Neural crest cell (in vitro differentiated cells): Measurements from ENCODE around the gene SEMA3C. TPM values are rescaled to one million over a fixed set of nuclear protein-coding genes. Genes with fewer than 3 reads are reported as not detected.
A peak's percentile ranks its signal among the peaks of the same experiment; 100 is the strongest.

Experiments
- DNase-seq: peaks from one replicate; pipeline ENCODE4 v3.0.0; 2021; ENCODE audit warnings: low read depth, mixed read lengths, low spot score
- H3K27ac Mint-ChIP-seq: one replicate; pipeline ENCODE4 v1.8.0; 2021; ENCODE audit warnings: mild to moderate bottlenecking, mixed read lengths; ENCODE audit not compliant: unreplicated experiment
- H3K27me3 Mint-ChIP-seq: 2 replicates; pipeline ENCODE4 v1.8.0; 2021; ENCODE audit warnings: low read depth, mild to moderate bottlenecking, mixed read lengths
- H3K36me3 Mint-ChIP-seq: 2 replicates; pipeline ENCODE4 v1.8.0; 2021; ENCODE audit warnings: low read depth, mild to moderate bottlenecking, mixed read lengths
- H3K4me1 Mint-ChIP-seq: 2 replicates; pipeline ENCODE4 v1.8.0; 2021; ENCODE audit warnings: mixed read lengths
- H3K4me3 Mint-ChIP-seq: one replicate; pipeline ENCODE4 v1.8.0; 2021; ENCODE audit warnings: mild to moderate bottlenecking, mixed read lengths
- H3K9me3 Mint-ChIP-seq: 2 replicates; pipeline ENCODE4 v1.8.0; 2021; ENCODE audit warnings: mixed read lengths
- long read RNA-seq: library from polyadenylated mRNA; unstranded; transcript quantifications from one replicate; pipeline ENCODE4 v2.0.0, GENCODE V29; 2020
- total RNA-seq: library from RNA; stranded (reverse); gene quantifications from 2 replicates; pipeline ENCODE4 v1.2.1, GENCODE V29; 2021
- TF ChIP-seq, protein P1 (sequence below): fragments of 200-600 bp; sonication (generic); conservative IDR thresholded peaks from 2 replicates; pipeline ENCODE4 v1.5.0; 2021; ENCODE audit warnings: antibody characterized with exemption, mild to moderate bottlenecking

The SEMA3C gene
- 36.6 and 36.9 TPM in 2 replicates for total RNA-seq
- long read RNA-seq, full-length matches to known transcripts: 12 of 35 reads
- long read RNA-seq, partial matches to known transcripts: 14 of 35 reads
- long read RNA-seq, other reads (novel, unspliced or antisense): 9 of 35 reads

DNA sequence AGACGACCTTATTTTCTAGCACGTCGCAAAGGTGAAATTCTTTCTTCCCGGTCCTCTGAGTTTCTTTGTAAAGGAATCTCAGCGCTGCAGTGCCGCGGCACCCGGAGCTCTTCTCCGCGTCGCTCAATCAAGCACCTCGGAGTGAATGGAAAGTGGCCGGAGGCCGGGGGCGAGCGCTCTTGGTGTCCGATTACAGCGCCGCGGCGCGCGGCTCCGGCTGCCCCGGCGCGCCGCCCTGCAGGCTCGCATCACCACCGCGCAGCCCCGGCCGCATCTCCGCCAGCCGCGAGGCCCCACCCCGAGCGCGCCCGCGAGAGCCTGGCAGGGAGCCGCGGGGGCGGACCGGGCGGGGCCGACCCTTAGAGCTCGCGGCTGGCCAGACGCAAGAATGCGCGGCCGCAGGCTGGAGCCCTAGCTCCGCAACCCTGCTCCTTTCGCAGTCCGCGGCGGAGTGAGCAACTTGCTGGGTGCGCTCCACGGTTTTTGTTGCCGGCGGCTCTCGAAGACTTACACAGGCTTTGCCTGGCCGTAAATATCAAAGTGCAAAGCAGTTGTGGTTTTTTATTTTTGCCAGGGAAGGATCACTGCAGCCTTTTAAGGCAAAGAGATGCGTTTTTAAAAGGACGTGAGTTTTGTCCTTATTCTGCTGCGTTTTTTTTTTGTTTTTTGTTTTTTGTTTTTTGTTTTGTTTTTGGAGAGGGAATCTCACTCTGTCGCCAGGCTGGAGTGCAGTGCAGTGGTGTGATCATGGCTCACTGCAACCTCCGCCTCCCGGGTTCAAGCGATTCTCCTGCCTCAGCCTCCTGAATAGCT, at the start of gene SEMA3C:
SEMA3C (minus strand) TSS at position 143 of the 813 bp plus-strand sequence. CDS start 2,270 bp downstream, outside the sequence.
- H3K27me3 Mint-ChIP-seq: no peaks in the 10 kb centered on the region
- H3K4me3 Mint-ChIP-seq: peak within 1 kb of the TSS; percentile 88
- TF ChIP-seq, protein P1, sequence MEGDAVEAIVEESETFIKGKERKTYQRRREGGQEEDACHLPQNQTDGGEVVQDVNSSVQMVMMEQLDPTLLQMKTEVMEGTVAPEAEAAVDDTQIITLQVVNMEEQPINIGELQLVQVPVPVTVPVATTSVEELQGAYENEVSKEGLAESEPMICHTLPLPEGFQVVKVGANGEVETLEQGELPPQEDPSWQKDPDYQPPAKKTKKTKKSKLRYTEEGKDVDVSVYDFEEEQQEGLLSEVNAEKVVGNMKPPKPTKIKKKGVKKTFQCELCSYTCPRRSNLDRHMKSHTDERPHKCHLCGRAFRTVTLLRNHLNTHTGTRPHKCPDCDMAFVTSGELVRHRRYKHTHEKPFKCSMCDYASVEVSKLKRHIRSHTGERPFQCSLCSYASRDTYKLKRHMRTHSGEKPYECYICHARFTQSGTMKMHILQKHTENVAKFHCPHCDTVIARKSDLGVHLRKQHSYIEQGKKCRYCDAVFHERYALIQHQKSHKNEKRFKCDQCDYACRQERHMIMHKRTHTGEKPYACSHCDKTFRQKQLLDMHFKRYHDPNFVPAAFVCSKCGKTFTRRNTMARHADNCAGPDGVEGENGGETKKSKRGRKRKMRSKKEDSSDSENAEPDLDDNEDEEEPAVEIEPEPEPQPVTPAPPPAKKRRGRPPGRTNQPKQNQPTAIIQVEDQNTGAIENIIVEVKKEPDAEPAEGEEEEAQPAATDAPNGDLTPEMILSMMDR: no peak
- peak; percentile 83 for DNase-seq
- H3K36me3 Mint-ChIP-seq: peaks cover 5% of the 10 kb centered on the region
- H3K27ac Mint-ChIP-seq: peak within 1 kb of the TSS; percentile 81
- peaks cover 35% of the 10 kb centered on the region for H3K4me1 Mint-ChIP-seq
- H3K9me3 Mint-ChIP-seq: no peaks in the 10 kb centered on the region

GRCh38 chr7:80968606-80969005, 49.8 kb upstream of the SEMA3C start:
- Mint-ChIP-seq H3K4me3 (no peak overlapping the region), H3K9me3 (peaks cover 3% of the 10 kb centered on the region), H3K27ac (no peak overlapping the region), H3K36me3 (no peaks in the 10 kb centered on the region), H3K27me3 (no peaks in the 10 kb centered on the region), H3K4me1 (no peaks in the 10 kb centered on the region)
- TF ChIP-seq, protein P1: no peak
- DNase-seq: no peak

DNA sequence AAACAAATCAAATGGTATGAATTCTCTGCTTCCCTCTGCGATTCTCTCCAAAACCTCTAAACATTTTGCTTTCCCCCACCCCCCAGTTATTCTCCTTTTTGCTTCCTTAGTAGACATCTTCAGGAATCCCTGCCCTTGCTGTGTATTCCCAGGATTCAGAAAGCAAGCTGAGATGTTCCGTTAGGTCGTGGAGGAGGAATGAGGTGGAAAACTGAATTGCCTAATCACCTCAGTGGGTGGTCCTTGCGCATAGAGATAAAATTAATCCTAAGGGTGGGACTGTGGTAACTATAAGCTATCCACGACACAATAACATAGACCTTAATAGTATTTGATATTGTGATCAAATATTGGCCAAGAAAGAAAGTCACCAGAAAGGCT, 49.1 kb upstream of the SEMA3C start:
- Mint-ChIP-seq H3K27ac (peak overlapping the region; percentile 9), H3K36me3 (no peaks in the 10 kb centered on the region), H3K4me3 (no peak overlapping the region), H3K9me3 (peaks cover 3% of the 10 kb centered on the region), H3K27me3 (no peaks in the 10 kb centered on the region), H3K4me1 (no peaks in the 10 kb centered on the region)
- TF ChIP-seq, protein P1: no peak
- no peak for DNase-seq

- no peaks in the 10 kb centered on the region for H3K36me3 Mint-ChIP-seq
- no peak for DNase-seq
Measured at GRCh38 chr7:80967071-80967916, 48.4 kb upstream of the SEMA3C start.

DNA sequence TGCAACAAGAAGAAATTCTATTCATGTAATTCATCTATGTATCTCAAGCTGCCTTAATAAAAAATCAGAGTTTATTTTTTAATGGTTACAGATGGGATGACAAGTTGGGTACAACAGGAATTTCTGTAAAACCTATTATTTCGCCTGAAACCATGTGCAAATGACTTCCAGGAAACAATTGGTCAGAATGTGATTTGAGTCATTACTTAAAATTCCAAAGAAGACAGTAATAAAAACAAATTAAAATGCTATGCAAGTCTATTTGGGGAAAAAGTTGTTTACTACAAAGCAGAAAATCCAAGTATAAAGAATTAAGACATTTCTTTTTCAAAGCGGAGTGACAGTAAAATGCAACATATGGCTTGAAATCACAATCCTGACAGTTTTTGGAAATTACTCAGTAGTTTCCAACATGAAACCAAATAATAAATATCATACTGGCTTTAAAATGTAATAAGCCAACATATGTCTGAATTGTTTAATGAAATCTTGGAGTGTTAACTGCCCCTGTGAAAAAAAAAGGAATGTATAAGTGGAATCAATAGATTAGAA, 41.5 kb upstream of the SEMA3C start:
- Mint-ChIP-seq H3K9me3 (peaks cover 5% of the 10 kb centered on the region), H3K4me3 (no peak overlapping the region), H3K27me3 (no peaks in the 10 kb centered on the region), H3K36me3 (no peaks in the 10 kb centered on the region), H3K4me1 (no peaks in the 10 kb centered on the region), H3K27ac (no peak overlapping the region)
- DNase-seq: no peak
- TF ChIP-seq, protein P1: no peak

More at GRCh38 chr7:80967071-80967916, 48.4 kb upstream of the SEMA3C start:
- TF ChIP-seq, protein P1: no peak
- Mint-ChIP-seq H3K27ac (no peak overlapping the region), H3K4me1 (no peaks in the 10 kb centered on the region), H3K27me3 (no peaks in the 10 kb centered on the region), H3K4me3 (no peak overlapping the region), H3K9me3 (peaks cover 3% of the 10 kb centered on the region)
